SW 1271 (cell line): Measurements from ENCODE around the gene FABP6.

Source experiments
- DNase-seq, 2 experiments: peaks; one replicate each; lab custom pipeline; 2025; lab: John Stamatoyannopoulos, UW

The FABP6 gene

DNA sequence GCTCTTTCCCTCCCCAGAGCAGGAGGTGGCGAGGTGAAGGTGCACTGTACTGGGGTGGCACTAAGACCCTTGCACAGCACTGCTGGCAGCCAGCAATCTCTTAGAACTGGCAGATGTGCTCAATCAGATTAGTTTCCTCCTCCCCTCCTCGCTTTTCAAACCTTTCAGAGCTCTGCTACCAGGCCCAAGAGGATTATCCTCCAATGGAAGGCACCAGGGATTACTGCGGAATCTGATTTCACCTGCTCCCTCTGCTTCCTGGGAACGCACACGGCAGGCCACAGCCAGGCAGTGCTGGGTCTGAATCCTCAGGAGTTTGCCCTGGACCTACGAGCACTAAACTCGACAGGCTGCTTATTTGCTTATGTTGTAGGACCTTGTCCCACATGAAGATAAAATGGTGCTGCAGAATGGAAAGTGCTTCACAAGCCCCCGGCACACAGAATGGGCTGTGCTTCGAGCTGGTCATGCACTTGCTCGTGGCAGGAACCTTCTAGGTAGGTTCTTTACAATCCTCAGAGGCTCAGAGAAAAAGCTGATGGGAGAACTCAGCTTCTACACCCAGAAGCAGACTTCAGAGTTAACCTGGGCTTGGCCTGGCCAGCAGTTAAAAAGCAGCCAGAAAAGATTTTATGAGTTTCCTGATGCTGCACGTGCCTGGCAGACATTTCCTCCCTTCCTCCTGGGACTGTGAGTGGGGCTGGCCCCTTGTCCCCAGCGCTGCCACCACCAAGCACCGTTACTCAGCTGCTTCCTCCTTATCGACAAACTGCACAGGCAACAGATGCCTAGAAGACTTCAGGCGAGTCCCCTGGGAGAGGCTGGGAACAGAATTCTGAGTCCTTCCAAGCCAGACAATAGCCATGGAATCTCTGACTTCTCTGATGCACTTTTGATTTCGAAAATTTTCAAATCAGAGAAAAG, 33.1 kb downstream of the FABP6 start:
- no peak for DNase-seq

DNA sequence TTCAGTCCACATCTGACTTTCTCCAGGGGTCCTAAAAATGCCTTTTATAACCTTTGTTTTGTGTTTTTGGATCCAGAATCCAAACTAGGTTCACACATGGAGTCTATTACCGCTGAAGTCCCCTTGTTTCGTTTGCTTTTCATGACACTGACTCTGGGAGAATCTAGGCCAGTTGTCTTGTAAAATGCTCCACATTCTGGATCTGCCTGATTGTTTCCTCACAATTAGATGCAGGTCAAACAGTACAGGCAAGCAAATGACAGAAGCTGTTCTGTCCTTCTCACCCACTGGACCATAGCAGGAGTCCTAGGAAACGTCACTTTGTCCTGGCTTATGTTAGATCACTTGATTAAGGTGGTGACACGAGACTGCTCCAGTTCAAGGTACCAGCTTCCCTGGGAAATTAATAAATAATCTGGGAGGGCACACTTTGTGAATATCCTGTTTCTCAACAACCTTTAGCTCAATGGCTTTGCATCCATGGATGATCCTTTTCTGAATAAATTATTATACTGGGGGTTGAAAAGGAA, 34.1 kb downstream of the FABP6 start:
- no peak for DNase-seq

DNA sequence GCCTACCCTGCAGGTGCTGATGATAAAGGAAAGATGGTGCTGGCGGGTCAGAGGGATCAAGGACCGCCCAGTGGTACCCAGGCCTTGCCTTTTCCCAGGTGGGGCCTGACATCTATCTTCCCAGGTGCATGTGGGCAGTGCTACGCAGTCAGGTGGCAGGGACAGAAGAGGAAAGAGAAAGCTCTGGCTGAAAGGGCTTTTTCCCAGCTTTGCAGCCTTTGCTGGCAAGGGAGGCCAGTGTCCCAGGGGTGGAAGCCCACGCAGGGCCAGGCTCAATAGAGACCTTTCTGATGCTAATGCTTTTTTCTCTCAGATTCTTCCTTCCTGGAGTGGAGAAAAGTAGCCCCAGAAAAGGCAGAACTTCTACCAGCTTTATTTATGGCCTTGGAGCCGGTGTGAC, 36.7 kb downstream of the FABP6 start:
- no peak for DNase-seq

DNA sequence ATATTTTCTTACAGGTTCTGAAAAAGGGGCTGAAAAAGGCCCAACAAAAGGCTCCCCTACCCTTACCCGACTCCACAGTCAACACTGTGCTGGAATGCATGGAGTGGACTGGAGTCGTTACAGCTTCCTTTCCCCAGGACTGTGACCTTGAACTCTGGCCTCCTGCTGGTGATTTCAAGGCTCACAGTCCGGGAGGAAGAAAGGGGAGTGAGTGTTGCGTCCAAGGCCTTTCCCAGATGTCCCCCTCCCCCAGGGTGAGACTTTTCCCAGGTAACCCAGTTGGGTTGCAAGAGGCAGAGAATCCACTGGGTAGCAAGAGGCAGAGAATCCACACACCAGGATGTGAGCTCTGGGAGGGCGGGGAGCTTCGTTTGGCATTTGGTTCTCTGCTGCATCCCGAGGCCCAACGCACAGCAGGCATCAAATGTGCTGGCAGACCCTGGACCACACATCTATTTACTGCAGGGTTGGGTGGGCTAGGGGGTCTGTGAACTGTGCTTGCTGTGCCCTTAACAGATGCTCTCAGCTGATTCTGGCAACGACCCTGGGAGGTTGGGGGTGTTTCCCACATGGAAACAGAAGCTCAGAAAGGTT, 37.5 kb downstream of the FABP6 start:
- DNase-seq: no peak

DNA sequence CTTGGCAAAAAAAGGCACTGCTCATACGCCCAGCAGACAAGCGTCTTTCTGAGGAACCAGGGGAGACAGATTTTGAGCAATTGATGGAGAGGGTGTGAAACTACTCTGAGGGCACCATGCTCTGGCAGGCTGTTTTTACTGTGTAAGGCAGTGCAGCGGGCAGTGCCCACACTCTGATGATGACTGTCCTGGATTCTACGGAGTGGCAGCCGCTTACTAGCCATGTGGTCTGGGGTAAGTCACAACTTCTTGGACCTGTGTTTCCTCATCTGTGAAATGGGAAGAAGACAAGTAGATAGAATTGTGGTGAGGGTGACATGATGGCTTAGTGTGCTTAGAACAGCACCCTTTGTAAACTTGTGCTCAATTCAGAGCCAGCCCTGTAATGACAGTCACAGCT, 38.8 kb downstream of the FABP6 start:
- DNase-seq: no peak

DNA sequence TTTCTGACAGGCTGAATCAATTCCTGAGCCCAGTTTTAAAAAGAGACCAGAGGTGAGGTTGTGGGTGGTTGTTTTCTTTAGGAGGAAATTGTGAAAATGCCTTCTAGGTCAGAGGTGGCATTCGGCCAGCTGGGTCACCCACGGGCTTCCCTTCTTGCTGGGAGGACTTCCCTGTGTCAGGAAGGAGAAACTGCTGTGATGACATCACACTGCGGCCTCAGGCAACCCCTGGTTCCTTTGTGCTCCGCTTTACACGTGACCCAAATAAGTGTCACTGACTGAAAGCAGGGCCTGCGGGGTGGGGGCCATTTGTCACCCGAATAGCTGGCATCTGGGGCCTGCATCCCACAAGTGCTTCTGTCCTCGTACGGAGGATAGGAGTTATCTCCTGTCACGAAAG, 39.7 kb downstream of the FABP6 start:
- no peak for DNase-seq

DNA sequence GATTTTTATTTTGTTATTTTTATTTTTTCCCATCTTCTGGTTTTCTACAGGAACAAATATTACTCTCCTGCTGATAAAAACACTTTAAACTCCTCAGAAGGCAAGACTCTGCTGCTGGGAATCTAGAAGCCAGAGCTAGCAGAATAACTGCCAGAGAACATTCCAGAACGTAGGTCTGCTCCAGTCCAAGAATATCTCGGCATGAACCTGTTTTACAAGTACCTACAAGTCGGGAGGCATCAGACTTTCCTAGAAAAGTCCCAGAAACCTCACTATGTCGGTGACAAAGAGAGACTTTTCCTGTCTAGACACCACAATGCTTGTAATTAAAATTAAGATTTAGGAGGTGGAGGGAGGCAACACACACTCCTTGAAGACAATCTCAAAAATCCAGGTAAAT, 41.4 kb downstream of the FABP6 start:
- no peak for DNase-seq

DNA sequence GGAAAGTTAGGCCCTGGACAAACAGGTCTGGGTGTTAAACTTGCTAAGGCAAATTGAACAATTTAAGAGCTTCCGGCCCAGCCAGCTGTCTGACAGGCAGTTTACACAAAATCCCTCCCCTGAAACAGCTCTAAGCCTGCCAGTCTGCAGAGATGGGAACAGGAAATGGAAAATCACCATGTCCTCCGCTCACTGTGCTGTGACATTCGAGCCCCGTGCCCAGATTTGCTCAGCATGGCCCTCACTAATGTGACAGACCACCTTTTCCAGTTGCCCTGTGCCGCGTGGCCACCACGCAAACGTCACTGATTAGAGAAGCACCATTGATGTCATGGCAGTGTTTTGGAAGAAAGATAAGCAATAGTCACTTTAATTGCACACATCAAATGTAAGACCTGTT, 42.1 kb downstream of the FABP6 start:
- no peak for DNase-seq

DNA sequence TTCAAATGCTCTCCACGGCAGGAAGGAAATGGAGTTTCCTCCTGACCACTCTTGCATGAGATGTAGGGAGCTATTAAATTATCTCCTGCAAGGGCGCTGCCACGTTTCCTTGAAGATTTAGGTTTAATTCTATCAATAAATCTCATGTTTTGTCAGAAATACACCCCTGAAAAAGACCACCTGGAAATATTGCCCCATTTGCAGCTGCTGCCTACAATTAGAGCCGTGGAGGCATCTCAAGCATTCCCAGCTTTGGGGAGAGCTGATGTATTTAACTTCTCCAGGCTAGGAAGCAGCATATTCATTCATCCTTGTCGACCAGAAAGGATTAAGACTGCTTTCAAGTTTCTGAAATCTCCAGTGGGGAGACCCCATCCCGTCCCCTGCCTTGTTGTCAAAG, 42.5 kb downstream of the FABP6 start:
- no peak for DNase-seq

DNA sequence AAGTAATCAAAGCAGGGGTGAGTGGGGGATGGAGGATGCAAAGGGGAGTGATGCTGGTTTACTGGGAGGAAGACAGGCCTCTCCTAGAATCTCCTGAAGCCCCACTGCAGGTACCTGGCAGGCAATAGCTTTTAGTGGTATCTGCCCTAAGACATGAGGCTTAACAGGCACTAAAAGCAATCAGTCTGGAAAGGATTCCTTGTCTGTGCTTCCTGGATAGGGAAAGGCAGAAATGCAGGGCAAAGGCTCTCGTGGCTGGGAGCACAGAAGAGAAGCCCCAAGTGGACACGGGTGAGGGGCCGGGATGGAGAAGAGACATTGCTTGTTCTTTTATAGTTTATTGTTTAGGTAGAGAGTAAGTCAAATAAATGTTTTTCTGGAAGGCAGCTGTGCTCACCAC, 43.0 kb downstream of the FABP6 start:
- no peak for DNase-seq

DNA sequence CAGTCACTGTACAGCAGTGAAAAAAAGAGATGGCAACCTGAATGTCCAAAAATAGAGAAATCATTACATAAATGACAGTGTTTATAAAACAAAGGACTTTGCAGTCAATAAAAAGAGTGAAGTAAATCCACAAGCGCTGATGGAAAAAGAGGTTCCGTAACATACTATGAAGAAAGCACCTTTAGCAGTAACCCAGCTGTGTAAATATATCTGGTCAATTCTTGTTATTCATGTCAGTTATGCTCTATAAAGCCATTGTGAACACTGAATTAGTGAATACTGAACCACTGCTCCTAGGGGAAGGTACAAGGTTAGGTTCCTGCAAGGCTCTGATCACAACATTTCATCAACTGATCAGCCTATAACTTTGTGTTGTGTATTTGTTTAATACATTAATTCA, 43.6 kb downstream of the FABP6 start:
- no peak for DNase-seq

DNA sequence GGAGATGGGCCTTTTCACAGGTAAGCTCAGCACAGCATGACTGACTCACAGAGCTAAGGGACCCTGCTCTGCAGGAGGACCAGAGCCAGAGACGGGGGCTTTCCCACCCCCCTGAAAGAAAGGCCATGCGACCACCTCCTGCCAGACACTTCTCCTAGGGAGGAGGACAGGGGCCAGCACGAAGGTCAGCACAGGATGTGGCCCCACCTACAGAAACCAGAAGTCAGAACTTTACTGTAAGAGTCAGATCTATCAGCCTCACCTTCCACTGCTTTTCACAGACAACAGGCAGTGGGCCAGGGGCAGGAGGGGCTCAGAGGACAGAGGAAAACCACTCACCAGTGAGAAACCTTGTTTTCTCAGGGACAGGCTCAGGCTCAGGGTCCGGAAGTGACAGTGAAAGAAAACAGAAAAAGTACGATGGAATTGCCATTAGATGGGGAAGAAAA, 45.2 kb downstream of the FABP6 start:
- no peak for DNase-seq

DNA sequence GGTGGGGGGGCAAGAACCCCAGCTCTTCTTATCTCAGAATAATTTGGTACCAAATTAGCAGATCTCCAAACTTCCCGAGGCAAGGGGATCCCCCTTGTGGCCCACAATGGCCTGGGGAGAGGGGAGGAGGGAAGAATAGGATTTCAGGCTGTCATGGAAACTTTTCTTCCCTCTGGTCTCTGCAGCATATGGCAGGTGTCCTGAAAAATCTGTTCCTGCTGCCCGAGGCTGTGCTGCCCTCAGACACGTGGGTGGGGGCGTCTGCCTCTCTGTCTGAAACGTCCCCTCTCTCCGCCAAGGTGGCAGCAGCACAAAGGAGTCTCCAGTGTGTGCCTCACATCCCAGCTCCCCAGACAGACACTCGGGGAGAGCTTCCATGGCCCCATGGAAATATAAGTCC, 49.0 kb downstream of the FABP6 start:
- DNase-seq: no peak

DNA sequence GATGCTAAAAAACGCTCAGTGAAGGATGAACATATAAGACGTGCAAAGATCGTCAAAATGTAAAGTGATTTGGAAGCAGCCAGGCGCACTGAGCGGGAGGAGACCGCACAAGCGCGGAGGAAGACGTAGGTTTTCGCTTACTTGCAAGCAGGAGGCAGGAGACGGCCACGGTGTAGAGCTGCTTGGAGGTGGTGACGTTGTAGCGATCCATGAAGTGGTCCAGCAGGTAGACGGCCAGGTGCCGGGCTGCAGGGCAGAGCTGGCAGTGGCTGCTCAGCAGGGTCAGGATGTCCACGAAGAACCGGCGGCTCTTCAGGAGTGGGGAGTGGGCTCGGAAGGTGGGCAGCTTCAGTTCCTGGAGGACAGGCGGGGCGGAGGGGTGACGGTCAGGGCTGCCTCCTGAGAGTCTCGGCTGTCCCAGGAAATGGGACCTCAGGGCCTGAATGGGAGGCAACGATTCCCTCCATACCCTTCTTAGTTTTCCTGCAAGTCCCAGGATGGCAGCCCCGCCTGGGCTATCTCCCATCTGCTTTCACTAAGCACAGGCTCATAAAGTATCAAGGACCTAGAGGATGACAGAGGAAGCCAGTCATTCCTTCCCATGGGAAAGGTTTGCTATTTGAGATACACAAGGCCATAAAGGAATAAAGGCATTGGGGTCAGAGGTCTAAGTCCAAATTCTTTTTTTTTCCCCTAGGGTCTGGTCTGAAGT, 51.2 kb downstream of the FABP6 start:
- no peak for DNase-seq

DNA sequence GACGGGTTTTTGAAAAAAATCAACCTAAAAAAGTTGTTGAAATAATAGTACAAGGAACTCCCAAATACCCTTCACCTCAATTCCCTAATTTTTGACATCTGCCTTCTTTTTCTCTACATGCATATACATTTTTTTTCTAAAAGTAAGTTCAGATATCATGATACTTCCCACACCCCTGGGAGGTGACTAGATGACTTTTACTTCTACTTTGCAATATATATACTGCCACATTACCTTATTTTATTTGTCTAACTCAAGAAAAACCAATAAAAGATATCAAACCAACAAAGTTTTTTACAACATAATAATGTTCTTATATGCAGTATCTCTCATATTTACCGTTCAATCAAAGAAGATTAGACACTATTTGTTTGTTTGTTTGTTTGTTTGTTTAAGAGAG, 52.0 kb downstream of the FABP6 start:
- DNase-seq: no peak

DNA sequence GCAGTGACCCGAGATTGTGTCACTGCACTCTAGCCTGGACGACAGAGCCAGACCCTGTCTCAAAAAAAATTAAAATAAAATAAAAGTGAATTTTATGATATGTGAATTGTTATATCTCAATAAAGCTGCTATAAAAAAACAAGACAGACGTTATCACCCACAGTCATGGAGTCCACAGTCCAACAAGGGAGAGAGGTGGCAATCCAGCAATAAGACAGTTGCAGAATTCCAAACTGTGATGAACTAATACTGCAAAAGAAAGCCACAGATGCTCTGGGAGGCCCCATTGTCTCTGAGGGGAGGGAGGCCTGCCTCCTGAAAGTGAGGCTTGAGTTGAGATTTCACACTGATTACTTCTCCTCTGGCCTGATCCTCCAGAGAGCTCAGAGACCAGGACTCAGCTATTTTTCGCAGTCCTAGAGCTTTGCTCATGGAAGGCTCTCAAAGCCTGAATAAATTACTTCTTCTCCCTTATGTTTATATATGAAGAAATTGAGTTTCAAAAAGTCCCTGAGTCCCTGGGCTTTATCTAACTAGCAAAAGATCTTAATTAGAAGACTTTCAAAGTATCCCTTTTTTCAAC, 55.1 kb downstream of the FABP6 start:
- no peak for DNase-seq

DNA sequence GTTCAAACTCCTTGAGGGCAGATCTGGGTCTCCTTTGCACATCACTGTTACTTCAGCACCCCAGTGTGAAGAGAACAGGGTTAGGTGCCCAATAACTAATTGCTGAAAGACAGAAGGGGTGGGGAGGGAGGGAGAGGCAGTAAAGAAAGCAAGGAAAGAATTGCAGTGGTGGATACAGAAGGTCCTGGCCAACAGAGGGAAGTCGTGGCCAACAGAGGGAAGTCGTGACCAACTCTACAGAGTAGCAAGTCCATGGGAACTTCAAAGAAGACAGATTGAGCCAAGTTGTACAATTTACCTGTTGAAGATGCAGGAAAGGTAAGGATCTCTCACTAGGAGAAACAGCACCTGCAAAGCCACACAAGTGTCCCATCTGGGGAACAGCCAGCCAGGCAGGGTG, 56.0 kb downstream of the FABP6 start:
- no peak for DNase-seq

DNA sequence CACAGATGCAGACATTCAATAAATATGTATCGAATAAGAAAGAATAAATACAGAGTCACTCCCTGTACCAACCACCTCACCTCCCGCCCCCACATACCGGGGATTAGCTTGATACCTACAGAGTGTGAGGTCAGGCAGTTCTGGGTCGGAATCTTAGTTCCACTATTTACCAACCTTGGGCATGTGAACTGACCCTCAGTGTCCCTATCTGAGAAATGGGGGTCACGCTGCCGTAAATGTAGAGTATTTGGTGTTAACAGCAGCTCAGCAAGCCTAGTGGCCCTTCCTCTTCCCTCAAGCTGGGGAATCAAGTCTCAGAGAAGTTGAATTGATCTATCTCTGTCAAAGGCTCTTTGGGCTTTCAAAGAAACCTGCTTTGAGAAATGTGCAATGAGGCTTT, 57.6 kb downstream of the FABP6 start:
- no peak for DNase-seq

DNA sequence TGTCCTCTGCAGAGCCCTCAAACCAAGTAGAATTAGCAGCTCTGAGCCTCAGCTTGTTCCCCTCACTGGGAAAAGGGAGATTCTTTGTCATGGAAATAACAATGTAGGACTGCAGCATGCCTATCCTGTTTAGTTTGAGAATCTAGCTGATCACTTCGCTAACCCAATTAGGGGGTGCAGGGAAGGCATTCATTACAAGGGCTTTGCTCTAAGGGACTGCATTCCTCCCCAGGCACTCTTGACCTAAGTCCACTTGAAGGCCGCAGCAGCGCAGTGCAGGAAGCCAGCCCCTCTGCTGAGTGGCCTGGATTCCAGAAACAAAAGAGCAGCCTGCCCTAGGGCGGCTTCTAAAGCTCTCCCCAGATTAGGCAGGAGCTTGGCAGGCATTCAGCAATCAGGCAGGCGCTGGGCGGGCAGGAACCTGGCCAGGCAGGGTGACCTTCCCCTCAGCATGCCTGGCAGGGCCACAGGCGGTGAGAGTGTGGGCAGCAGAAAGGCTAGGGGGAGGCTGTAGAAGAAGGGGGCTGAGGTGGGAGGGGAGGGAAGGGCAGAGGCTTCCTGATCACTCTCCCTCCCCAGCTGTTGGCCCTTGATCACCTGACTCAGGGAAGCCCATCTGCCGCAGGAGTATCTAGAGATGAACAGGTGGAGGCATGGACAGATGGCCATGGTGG, 58.2 kb downstream of the FABP6 start:
- DNase-seq: no peak
